IMR-90 (cell line): Measurements from ENCODE around the gene SLC4A5.

ENCODE experiments used
- BHLHE40 ChIP-seq: fragments of 150-350 bp; IDR thresholded peaks from 2 replicates; pipeline ENCODE4 v1.6.1; 2016; ENCODE audit warnings: mild to moderate bottlenecking, low read depth, low read length
- CEBPB ChIP-seq: IDR thresholded peaks from 2 replicates; pipeline ENCODE4 v1.6.1; 2012; ENCODE audit warnings: low read depth, low read length, improper control_type of control experiment
- MAZ ChIP-seq: IDR thresholded peaks from 2 replicates; pipeline ENCODE4 v1.6.1; 2012; ENCODE audit warnings: low read depth, mild to moderate bottlenecking, low read length, improper control_type of control experiment, moderate library complexity, borderline replicate concordance
- MXI1 ChIP-seq: IDR thresholded peaks from 2 replicates; pipeline ENCODE4 v1.6.1; 2012; ENCODE audit warnings: low read depth, mild to moderate bottlenecking, low read length, moderate library complexity, borderline replicate concordance
- POLR2A ChIP-seq: IDR thresholded peaks from 2 replicates; pipeline ENCODE4 v1.6.1; 2012; ENCODE audit warnings: mild to moderate bottlenecking, low read depth, low read length
- RAD21 ChIP-seq: IDR thresholded peaks from 2 replicates; pipeline ENCODE4 v1.6.1; 2012; ENCODE audit warnings: low read length, improper control_type of control experiment
- RCOR1 ChIP-seq: IDR thresholded peaks from 2 replicates; pipeline ENCODE4 v1.6.1; 2012; ENCODE audit warnings: mild to moderate bottlenecking, low read length, improper control_type of control experiment; ENCODE audit not compliant: insufficient replicate concordance
- TF ChIP-seq, protein P1 (sequence below): conservative IDR thresholded peaks from 2 replicates; pipeline ENCODE4 v1.5.1; 2012; ENCODE audit warnings: mild to moderate bottlenecking, low read depth, low read length, improper control_type of control experiment
- TF ChIP-seq, protein P2 (sequence below): fragments of 150-350 bp; IDR thresholded peaks from 2 replicates; pipeline ENCODE4 v1.6.1; 2017; ENCODE audit warnings: mild to moderate bottlenecking, antibody characterized with exemption, low read length, low read depth

DNA sequence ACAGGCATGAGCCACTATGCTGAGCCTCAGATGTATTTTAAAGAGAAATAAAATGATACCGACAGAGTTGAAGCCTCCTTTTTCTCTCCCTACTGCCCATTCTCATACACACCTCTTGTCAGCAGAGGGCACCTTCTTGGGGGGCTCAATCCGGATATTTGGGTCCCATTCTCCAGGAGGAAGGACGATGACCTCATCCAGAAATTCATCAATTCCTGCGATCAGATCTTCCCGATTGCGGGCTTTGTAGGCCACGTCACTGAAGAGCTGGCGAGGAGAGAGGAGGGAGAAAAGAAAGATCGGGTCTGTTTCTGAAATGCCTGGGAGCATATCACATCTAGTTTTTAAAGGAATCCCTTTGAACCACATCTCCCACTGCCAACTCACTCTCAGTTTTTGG is 90.4 kb downstream of the SLC4A5 start:
- TF ChIP-seq, protein P1, sequence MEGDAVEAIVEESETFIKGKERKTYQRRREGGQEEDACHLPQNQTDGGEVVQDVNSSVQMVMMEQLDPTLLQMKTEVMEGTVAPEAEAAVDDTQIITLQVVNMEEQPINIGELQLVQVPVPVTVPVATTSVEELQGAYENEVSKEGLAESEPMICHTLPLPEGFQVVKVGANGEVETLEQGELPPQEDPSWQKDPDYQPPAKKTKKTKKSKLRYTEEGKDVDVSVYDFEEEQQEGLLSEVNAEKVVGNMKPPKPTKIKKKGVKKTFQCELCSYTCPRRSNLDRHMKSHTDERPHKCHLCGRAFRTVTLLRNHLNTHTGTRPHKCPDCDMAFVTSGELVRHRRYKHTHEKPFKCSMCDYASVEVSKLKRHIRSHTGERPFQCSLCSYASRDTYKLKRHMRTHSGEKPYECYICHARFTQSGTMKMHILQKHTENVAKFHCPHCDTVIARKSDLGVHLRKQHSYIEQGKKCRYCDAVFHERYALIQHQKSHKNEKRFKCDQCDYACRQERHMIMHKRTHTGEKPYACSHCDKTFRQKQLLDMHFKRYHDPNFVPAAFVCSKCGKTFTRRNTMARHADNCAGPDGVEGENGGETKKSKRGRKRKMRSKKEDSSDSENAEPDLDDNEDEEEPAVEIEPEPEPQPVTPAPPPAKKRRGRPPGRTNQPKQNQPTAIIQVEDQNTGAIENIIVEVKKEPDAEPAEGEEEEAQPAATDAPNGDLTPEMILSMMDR = no peak
- TF ChIP-seq POLR2A (no peak), RAD21 (no peak), BHLHE40 (no peak), RCOR1 (no peak), MAZ (no peak), CEBPB (no peak), MXI1 (no peak)
- TF ChIP-seq, protein P2, sequence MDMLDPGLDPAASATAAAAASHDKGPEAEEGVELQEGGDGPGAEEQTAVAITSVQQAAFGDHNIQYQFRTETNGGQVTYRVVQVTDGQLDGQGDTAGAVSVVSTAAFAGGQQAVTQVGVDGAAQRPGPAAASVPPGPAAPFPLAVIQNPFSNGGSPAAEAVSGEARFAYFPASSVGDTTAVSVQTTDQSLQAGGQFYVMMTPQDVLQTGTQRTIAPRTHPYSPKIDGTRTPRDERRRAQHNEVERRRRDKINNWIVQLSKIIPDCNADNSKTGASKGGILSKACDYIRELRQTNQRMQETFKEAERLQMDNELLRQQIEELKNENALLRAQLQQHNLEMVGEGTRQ = no peak
